ENCODE measurements around the gene CLSTN1.

GRCh38 chr1:9845914-9846313 lies 22.1 kb upstream of the CLSTN1 start:
- TF ChIP-seq EZH2 (IDR thresholded peaks at IDR 0.05; ENCODE audit: insufficient read depth, poor library complexity, severe bottlenecking) (no peak), EZH2phosphoT487 (IDR thresholded peaks at IDR 0.05; ENCODE audit: insufficient read depth, low read depth) (no peak)
